Fibroblast of skin of right quadriceps (primary cell): Measurements from ENCODE around the gene DDTL.
"Not testable (repeated sequence)": the region's sequence is repeated elsewhere in the genome, so short reads cannot be mapped to it uniquely, and the experiment has no call there.

Experiments used
- DNase-seq: peaks from one replicate; pipeline ENCODE4 v3.0.0-alpha.2; 2013

Gene DDTL

GRCh38 chr22:23966568-23966967 is at the start of gene DDTL:
DDTL (plus strand) TSS chr22:23966888; CDS start chr22:23966915, 27 bp downstream.
- DNase-seq = not testable (repeated sequence)

- not testable (repeated sequence) for DNase-seq
These were observed 46.4 kb upstream of the DDTL start for GRCh38 chr22:23920267-23920611.

GRCh38 chr22:23921586-23922201 is 45.0 kb upstream of the DDTL start:
- DNase-seq = not testable (repeated sequence)

- DNase-seq = no peak
These were observed 43.8 kb upstream of the DDTL start for GRCh38 chr22:23922921-23923320.

GRCh38 chr22:23925020-23925606 is 41.6 kb upstream of the DDTL start:
- no peak for DNase-seq

- no peak for DNase-seq
These were observed 40.1 kb upstream of the DDTL start for GRCh38 chr22:23926561-23926960.

GRCh38 chr22:23938328-23939016 is 28.2 kb upstream of the DDTL start:
- no peak for DNase-seq

DNA sequence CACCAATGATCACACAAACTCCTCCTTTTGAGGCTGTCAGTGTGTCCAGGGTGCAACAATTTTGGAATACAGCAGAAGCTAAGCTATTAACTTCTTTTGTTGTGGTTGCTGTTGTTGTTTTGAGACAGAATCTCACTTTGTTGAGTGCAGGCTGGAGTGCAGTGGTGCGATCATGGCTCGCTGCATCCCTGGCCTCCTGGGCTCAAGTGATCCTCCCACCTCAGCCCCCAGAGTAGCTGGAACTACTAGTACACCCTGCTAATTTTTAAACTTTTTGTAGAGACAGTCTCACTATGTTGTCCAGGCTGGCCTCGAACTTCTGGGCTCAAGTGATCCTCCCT is 27.7 kb upstream of the DDTL start:
- DNase-seq = no peak

GRCh38 chr22:23940166-23940565 is 26.5 kb upstream of the DDTL start:
- DNase-seq = not testable (repeated sequence)

- not testable (repeated sequence) for DNase-seq
These were observed 19.3 kb upstream of the DDTL start for GRCh38 chr22:23947391-23947790.

- DNase-seq = not testable (repeated sequence)
These were observed 16.9 kb upstream of the DDTL start for GRCh38 chr22:23949764-23950163.

DNA sequence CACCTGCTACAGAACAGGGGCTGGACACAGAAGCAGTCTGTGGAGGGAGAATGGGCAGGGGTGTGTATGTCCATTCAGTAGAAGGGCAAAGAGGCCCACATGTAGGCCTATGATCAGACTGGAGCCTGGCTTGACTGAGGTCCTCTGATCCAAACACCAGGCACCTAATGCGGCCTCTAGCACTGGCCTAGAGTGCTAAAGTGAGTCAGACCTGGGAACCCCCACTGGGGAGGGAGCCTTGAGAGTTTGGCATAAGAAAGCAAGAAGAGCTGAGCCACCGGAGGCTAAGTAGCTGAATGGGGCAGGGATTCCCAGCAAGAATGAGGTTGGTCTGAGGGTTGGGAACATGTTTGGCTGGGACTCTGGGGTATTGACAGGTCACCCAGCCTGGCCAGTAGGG is 15.3 kb upstream of the DDTL start:
- DNase-seq = not testable (repeated sequence)

DNA sequence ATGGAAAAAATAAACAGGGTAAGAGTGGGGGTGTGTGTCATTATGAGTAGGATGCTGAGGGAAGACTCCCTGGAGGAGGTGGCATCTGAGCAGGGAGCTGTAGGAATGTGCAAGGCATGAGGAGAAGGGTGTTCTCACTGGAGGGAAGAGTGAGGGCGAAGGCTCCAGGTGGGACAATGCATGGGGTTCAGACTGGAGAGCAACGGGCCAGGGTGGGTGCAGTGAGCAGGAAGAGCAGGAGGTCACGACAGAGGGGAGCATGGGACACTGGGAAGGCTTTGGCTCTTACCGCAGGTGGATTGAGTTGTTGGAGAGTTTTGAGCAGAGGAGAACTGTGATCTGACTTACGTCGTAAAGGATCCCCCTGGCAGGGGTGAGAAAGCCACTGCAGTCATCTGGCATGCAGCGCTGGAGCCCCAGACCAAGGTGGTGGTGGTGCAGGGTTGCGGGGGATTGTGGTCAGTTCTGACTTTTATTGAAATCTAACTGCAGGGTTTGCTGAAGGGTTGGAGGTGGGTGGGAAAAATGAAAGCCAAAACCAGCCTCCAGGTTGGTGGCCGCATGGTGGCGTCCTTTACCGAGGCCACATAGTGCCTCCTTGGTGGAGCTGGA is 13.8 kb upstream of the DDTL start:
- DNase-seq = not testable (repeated sequence)

DNA sequence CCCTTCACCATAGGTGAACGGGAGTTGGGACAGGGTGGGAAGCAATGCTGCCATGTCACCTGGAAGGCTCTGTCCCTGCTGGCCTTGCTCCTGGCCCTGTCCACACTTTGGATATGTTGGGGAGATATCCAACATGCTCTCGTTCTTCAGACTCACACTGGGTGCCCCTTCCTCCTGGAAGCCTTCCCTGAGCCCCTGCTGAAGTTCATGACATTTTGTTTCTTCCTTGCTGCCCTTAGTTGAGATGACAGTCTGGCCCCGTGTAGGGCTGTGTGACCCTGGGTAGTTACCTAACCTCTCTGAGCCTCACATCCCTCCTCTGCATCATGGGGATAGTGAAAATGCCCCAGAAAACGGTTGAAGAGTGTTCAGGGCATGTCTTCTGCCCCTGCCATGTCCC is 13.2 kb upstream of the DDTL start:
- DNase-seq = not testable (repeated sequence)

GRCh38 chr22:23954193-23954990 is 12.3 kb upstream of the DDTL start:
- DNase-seq = not testable (repeated sequence)

GRCh38 chr22:23954991-23955305 is 11.7 kb upstream of the DDTL start:
- not testable (repeated sequence) for DNase-seq

DNA sequence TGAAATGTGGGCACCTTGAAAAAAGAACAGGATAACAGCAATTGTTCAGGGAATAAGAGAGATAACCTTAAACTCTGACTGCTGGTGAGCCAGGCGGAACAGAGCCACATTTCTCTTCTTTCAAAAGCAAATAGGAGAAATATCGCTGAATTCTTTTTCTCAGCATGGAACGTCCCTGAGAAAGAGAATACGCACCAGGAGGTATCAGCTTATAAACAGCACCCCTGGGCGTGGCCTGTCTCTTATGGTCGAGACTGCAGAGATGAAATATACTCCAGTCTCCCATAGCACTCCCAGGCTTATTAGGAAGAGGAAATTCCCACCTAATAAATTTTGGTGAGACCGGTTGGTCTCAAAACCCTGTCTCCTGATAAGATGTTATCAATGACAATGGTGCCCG is 10.8 kb upstream of the DDTL start:
- not testable (repeated sequence) for DNase-seq

GRCh38 chr22:23956301-23956900 is 10.3 kb upstream of the DDTL start:
- peak; percentile 57 for DNase-seq

DNA sequence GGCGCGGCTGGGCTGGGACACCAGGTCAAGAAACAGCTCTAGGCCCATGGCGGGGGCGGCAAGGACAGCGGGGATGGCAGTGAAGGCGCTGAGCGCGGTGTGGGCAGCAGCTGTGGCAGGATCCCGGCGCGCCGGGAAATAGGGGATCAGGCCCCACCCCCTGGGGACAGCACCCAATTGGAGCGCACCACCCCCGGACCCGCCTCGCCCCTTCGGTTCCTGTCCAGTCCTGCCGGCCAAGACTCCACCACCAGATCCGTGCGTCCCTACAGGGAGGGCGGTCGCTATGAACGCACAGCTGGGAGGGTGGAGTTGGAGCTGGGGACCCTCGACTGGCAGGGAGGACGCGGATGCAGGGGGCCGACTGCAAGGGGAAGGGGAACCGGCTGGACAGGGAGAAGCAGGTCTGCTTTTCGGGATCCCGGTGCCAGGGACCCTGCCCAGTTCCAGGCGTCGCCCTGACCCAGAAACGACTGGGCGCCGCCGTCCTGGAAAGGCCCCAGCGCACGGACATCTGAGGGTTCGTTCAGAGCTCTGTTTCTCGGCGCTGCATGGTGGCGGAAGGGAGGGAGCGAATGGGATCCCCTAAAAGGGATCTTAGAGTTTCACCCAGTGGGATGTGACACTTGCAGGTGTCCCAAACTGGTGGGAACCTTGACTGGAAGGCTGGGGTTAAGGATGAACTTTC is 5.5 kb upstream of the DDTL start, which contains the start of gene GSTT2B:
Gene GSTT2B (minus strand): TSS at position 112 of the 688 bp plus-strand sequence. CDS start 64 bp downstream, at position 48.
- not testable (repeated sequence) for DNase-seq

GRCh38 chr22:23966094-23966493 is 594 bp upstream of the DDTL start:
- not testable (repeated sequence) for DNase-seq

DNA sequence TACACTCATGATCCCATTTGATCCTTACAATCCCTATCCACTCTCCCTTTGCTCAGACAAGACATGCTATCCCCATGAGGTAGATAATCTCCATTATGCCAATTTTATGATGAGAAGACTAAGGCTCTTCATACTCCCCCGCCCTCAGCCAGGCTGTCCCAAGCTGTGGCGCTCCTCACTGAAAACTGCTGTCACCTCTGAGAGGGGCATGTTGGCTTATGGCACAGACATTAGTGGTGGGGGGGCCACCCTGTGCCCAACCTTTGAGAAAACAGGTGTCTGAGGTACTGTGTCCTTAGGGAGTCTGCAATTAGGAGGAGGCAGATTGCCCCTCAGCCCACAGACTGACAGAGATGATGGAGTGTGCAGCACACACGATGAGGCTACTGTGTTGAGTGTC is 2.4 kb downstream of the DDTL start:
- DNase-seq = no peak

- no peak for DNase-seq
These were observed 3.5 kb downstream of the DDTL start for GRCh38 chr22:23970201-23970641.
